GM19438 (cell line): ENCODE data around the gene P2RY1.

Source experiments
- ATAC-seq: cut with Tn5 transposase; IDR thresholded peaks from one replicate; pipeline ENCODE4 v1.9.1; 2021; ENCODE audit warnings: low read depth; ENCODE audit not compliant: unreplicated experiment

P2RY1 gene

DNA sequence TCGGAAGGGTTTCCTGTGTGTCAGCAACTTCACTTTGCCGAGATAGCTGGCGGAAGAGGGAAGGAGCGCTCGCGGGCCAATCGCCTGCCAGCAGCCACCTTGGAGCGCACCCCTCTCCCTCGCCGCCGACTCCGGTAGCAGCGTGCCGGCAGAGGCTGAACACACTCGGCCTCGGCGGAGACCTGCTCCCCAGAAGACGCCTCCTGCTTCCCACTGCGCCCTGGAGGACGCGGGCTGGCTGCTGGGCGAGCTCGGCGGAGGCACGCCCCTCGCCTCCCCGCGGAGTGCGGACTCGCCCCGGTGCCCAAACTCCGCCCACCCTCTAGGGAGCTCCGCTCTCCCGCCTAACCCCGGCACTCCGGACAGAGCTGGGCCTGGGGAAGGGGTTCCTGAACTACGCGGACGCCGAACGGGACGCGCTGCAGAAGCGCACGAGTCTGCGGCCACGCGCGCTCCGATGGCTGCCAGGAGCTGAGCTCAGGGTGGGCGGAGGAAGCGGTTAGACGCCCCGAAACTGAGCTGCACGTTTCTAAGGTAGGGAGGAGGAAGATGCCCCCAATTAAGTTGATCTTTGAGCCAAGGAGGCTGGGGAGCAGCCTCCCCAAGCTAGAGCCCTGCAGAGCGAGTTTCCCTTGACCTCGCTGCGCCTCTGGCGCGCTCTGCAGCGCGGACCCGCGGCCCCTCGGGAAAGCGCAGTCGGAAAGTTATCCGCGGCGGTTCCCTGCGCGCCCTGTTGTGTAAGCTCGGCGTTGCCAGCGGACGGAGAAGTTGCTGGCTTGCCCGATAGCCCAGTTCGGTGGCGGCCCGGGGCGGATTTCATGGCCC is at the start of gene P2RY1:
Gene P2RY1, plus strand, starts transcription at position 356 of the 825 bp plus-strand sequence. CDS start 652 bp downstream, outside the sequence.
- peak; percentile 80 for ATAC-seq

DNA sequence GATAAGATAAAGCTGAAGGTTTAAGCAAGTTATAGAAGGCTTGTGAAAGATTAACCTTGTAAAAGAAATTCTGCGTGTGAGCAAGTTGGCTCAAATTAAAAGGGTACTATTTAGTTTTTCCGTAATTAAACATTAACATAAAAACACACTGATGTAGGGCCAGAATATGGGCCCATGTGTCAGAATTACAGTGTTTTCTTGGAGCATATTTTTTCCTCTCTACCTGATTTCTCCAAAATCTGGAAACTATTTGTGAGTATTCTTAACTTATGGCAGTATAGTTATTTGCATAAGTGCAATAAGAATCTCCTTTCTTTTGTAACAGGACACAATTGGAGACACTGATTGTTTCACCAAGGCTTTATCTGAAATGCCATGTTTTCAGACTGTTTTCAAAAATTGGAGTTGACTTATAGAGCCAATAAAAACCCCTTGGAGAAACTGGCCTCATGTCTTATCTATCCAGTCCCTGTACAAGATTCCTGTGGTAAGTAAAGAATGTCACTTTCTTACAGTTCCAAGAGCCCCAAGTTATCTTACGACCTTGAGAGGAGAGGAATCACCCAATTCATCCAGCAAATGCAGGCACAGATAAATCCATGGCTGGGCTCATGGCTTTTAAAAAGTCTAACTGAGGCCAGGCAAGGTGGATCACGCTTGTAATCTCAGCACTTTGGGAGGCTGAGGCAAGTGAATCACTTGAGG is 47.8 kb upstream of the P2RY1 start:
- no peak for ATAC-seq

DNA sequence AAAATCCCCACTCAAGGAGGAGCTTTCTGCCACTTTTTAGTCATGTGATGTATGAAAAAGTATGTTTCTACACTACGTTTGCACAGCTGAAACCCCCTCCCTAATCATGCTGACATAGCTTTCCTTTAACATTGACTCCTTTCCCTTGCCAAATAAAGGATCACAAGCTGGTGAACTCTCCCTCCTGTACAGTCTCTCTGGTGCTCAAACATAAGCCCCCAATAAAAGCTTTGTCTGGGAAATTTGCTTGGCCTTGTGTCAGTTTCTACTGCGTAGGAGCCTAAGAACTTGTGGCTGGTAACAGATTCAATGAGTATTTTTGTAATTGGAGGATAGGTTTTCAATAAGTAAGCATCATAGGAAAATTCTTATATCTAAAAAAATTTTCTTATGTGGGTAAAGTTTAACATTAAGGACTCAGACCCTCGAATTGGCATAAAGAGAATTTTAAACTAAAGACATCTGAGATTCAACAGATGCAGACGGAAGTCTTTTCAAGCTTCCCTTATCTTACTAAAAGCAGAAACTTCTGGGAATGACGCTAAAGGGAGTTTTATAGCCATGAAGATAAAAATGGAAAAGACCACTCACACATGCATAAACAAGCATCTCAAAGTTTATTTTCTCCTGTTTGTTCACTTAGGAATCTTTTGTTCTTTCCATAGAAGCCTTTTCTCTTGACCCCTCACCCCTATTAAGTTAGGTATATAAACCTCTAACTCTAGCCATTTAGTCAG is 44.1 kb upstream of the P2RY1 start:
- ATAC-seq, result no peak

DNA sequence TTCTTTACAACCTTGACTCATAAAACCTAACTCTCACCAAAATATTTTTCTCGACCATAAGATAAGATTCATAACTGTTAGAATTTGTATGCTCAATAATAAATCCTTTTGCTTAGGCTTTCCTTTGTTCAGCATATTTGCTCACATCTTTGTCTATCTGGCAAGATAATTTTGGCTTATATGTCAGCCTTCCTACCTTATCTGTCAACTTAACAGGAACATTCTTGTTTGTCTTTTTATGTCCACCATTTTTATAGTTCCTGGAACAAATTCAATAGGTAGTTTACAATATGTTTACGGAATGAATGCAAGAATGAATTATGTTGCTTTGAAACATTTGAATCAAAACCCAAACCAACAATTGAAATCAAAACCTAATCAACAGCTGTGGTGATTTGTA is 41.0 kb upstream of the P2RY1 start:
- no peak for ATAC-seq

DNA sequence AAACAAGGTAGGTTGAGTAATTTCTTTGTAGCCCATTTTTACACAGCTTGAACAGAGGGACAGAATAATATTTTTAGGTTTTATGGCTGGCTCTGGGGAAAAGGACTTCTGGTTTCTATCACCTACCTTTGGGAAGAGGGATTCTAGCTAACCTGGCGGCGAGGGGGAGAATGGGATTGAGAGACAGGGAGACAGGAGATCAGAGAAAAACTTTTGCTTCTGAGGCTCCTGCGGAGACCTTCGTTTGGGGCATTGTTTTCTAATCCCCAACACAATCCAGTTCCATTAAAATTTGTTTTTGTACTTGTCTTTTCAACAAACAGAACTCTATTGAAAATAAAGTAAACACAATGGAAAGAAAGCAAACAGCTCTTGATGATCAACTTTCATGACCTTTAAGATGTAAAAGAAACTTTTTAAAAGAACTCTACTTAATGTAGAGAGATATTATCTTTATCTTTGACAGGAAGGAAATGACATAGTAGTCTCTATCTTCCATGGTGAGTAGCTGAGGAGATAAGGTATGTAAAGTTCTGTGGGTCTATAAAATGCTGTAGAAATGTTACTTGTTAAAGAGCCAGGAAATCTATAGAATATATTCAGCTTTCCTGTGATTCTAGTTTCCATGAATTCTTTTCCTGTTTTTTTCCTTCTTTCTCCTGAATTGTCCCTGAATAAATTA is 37.0 kb upstream of the P2RY1 start:
- ATAC-seq, result no peak

DNA sequence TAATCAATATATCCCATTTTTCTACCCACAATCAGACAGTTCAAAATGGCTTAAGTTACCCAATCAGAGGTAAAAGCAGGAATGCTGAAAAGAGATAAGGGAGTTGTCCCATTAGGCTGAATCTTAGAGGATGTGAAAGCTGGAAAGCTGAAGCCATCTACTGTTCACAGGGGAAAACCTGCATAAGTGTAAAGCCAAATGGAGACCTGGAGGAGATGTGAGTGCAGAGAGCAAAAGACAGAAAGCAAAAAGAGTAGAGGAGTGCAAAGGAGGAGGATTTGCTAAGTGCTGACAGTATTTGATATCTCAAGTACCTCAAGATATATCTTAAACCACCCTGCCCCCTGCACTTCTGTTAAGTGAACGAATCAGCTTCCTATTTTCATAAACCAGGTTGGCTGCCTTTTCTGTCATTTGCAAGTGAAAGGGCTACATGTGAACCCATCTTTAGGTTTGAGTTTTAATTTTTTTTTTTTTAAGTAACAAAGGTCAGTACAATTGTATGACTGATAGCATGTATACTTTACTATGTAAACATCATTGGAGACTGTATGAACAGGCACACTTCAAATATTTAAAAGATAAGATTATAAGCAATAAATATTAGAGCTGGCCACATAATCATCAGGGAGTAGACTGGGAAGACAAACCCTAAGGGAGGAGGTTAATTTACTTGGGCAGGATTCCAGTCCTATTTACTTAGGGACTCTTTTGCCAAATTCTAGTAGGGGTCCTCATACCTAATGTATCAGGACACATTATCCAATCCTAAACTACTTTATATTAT is 22.8 kb upstream of the P2RY1 start:
- no peak for ATAC-seq

GRCh38 chr3:152817400-152817799 is 17.5 kb upstream of the P2RY1 start:
- ATAC-seq, result peak; percentile 69

DNA sequence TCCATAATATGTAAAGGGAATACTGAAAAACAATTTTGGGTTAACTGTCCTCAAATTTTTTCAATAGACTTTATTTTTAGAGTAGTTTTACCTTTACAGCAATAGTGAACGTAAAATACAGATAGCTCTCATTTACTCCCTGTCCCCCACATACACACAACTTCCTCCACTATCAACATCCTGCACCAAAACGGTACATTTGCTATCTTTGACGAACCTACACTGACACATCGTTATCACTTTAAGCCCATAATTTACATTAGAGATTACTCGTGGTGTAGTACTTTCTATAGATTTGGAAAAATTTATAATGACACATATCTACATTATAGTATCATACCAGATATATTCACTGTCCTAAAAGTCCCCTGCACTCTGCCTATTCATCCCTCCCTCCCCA is 16.9 kb upstream of the P2RY1 start:
- ATAC-seq, result no peak

- no peak for ATAC-seq
Measured at GRCh38 chr3:152823173-152823572, 11.8 kb upstream of the P2RY1 start.

GRCh38 chr3:152823781-152824180 is 11.2 kb upstream of the P2RY1 start:
- ATAC-seq, result no peak

GRCh38 chr3:152825566-152825965 is 9.4 kb upstream of the P2RY1 start:
- no peak for ATAC-seq

- ATAC-seq, result no peak
Measured at GRCh38 chr3:152826476-152826875, 8.5 kb upstream of the P2RY1 start.

DNA sequence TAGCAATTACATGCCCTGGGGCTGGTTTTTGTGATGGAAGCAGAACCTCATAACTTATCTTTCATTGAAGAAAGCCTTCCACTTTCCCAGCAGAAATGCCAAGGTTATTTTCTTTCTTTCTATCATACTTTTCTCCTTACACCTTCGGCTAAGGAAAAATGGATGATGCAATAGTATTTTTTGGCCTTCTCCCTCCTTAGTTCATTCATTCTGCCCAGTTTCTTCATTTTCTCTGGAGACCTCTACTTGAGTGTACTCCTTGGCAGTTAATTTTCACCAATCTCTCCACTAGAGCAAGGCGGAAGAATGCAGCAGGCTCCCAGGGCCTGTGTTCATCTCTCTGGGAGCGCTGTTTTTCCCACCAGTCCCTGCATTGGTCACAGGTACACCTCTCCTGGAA is 7.6 kb upstream of the P2RY1 start:
- no peak for ATAC-seq

- ATAC-seq, result no peak
Measured at GRCh38 chr3:152828075-152828840, 6.7 kb upstream of the P2RY1 start.

- no peak for ATAC-seq
Measured at GRCh38 chr3:152830245-152830644, 4.7 kb upstream of the P2RY1 start.

DNA sequence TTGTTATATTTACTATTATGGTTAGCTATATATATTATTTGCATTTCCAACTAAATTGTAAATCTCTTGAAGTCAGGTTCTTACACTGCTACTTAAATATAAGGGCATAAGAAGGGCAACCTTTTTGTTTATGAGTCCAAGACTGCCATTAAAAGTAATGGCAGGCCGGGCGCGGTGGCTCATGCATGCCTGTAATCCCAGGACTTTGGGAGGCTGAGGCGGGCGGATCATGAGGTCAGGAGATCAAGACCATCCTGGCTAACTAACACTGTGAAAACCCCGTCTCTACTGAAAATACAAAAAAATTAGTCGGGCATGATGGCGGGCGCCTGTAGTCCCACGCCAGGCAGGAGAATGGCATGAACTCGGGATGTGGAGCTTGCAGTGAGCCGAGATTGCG is 2.9 kb upstream of the P2RY1 start:
- no peak for ATAC-seq

DNA sequence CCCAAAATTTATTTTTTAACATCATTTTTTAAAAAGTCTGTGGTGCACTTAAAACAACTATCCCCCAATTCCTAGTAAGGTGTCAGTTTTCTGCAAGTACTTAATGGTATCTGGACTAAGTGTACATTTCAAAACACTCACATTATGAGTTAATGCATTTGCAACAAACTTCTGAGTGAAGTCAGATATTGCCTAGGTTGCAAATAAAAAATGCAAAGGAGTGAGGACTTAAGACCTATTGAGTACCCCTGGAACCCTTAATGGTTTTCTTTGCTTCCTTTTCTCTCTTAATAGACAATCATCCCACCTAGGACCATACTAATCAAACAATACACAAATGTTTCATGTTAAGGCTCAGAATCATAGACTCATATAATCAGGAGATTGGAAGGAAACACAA is 1.8 kb upstream of the P2RY1 start:
- no peak for ATAC-seq

DNA sequence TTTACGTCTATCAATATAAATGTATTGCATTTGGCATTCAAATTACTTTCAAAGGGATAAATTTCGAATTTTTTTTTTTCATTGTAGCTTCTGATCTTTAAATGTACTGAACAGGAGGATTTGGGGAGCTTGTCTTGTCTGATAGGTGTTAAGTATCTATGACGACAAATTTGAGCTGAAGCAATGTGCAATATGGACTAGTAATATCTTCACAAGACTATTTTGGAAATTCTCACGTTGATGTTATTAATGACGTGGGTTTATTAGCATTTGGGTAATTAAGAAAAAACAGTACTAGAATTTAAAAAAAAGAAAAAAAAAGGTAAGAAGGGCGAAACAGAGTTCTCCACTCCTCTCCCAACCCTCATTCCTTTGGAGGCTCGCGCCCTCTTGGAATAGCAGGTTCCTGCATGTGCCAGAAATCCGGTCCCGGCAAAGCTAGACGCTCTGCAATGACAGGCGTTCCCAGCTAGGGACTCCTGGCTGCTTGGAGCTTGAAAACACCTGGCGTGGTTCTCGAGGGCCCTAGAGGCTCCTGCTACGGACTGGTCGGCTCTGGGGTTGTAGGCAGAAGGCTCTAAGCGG is 648 bp upstream of the P2RY1 start:
- ATAC-seq, result no peak

DNA sequence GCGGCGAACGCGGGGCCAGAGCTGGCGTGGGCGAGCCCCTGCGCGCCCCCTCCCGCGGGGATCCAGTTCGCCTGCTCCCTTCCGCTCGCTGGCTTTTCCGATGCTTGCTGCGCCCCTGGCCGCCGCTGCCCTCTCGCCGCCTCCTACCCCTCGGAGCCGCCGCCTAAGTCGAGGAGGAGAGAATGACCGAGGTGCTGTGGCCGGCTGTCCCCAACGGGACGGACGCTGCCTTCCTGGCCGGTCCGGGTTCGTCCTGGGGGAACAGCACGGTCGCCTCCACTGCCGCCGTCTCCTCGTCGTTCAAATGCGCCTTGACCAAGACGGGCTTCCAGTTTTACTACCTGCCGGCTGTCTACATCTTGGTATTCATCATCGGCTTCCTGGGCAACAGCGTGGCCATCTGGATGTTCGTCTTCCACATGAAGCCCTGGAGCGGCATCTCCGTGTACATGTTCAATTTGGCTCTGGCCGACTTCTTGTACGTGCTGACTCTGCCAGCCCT is 721 bp downstream of the P2RY1 start:
- ATAC-seq, result peak; percentile 20
